ACHN (cell line): ENCODE results near the gene CD244.

ENCODE experiments used
- DNase-seq: peaks from one replicate; pipeline ENCODE4 v3.0.0-alpha.2; 2015
- in situ Hi-C: cut with HindIII; loops from 2 replicates; pipeline ENCODE4 v1.10.0; 2017; ENCODE audit warnings: low sequenced_read_pairs, low pct_ligation_motif_present, low pct_unique_long_range_greater_than_20kb

CD244 gene

GRCh38 chr1:160855181-160855981 lies 7.3 kb downstream of the CD244 start:
- in situ Hi-C loops, result no loop called here
- no peak for DNase-seq

- no peak for DNase-seq
- in situ Hi-C loops, result no loop called here
Observed at GRCh38 chr1:160853754-160854153, 8.9 kb downstream of the CD244 start.

- in situ Hi-C loops, result no loop called here
- DNase-seq, result no peak
Observed at GRCh38 chr1:160853014-160853413, 9.7 kb downstream of the CD244 start.

- DNase-seq, result no peak
- in situ Hi-C loops, result no loop called here
Observed at GRCh38 chr1:160850993-160851392, 11.7 kb downstream of the CD244 start.

- no peak for DNase-seq
- in situ Hi-C loops, result no loop called here
Observed at GRCh38 chr1:160850541-160850940, 12.1 kb downstream of the CD244 start.

- no peak for DNase-seq
- in situ Hi-C loops, result no loop called here
Observed at GRCh38 chr1:160846281-160846680, 16.4 kb downstream of the CD244 start.

GRCh38 chr1:160844447-160845232 lies 18.0 kb downstream of the CD244 start:
- in situ Hi-C loops, result no loop called here
- DNase-seq, result no peak

GRCh38 chr1:160841079-160841478 lies 21.6 kb downstream of the CD244 start:
- in situ Hi-C loops, result no loop called here
- no peak for DNase-seq

GRCh38 chr1:160839746-160840145 lies 22.9 kb downstream of the CD244 start:
- no peak for DNase-seq
- in situ Hi-C loops, result no loop called here

- in situ Hi-C loops, result no loop called here
- DNase-seq, result no peak
Observed at GRCh38 chr1:160838888-160839287, 23.8 kb downstream of the CD244 start.

- in situ Hi-C loops, result no loop called here
- no peak for DNase-seq
Observed at GRCh38 chr1:160837558-160838205, 25.0 kb downstream of the CD244 start.

GRCh38 chr1:160836981-160837557 lies 25.6 kb downstream of the CD244 start:
- no peak for DNase-seq
- in situ Hi-C loops, result no loop called here

- in situ Hi-C loops, result no loop called here
- DNase-seq, result no peak
Observed at GRCh38 chr1:160836561-160836960, 26.1 kb downstream of the CD244 start.

- in situ Hi-C loops, result no loop called here
- DNase-seq, result no peak
Observed at GRCh38 chr1:160835751-160836150, 26.9 kb downstream of the CD244 start.

GRCh38 chr1:160834945-160835565 lies 27.6 kb downstream of the CD244 start:
- in situ Hi-C loops, result no loop called here
- DNase-seq, result peak; percentile 45

- peak; percentile 69 for DNase-seq
- in situ Hi-C loops, result no loop called here
Observed at GRCh38 chr1:160830321-160831153, 32.1 kb downstream of the CD244 start.

GRCh38 chr1:160829766-160830165 lies 32.9 kb downstream of the CD244 start:
- DNase-seq, result no peak
- in situ Hi-C loops, result no loop called here

GRCh38 chr1:160827418-160827817 lies 35.3 kb downstream of the CD244 start:
- no peak for DNase-seq
- in situ Hi-C loops, result no loop called here
